Endothelial cell of umbilical vein (primary cell): ENCODE results near the gene ARMS2. TPM values are rescaled to one million over a fixed set of nuclear protein-coding genes. Genes with fewer than 3 reads are reported as not detected.

Experiments
- BruUV-seq: library from RNA; stranded (reverse); fragments of 400-500 nt; replicated peaks from 2 replicates; lab custom pipeline; 2021; lab: Mats Ljungman, UMichigan
- CTCF ChIA-PET: fragments of 300-600, 350-600 bp; sonication (Branson Sonifier 250); formaldehyde crosslinking; loops from one replicate; lab custom pipeline; 2021; ENCODE audit warnings: antibody characterized with exemption, inconsistent platforms; lab: Charles Lee
- POLR2A ChIA-PET: fragments of 300-600, 350-600 bp; sonication (Branson Sonifier 250); formaldehyde crosslinking; loops from one replicate; lab custom pipeline; 2021; ENCODE audit warnings: antibody characterized with exemption, inconsistent platforms; lab: Charles Lee
- DNase-seq: peaks from one replicate; pipeline ENCODE4 v3.0.0-alpha.2; 2011; ENCODE audit warnings: low read depth, low spot score
- FAIRE-seq: peaks from 2 replicates; lab custom pipeline; 2011; peaks lifted over from hg19 to GRCh38; lab: Jason Lieb, UNC
- H2AFZ ChIP-seq: 2 replicates; pipeline ENCODE4 v1.6.0; 2012; ENCODE audit warnings: low read depth, low read length, control low read depth, inconsistent platforms
- H3K27ac ChIP-seq: 2 replicates; pipeline ENCODE4 v1.5.1; 2011; ENCODE audit warnings: low read depth, mild to moderate bottlenecking, control low read depth, low read length, moderate library complexity; ENCODE audit not compliant: insufficient read depth
- H3K27me3 ChIP-seq, 2 experiments: 2 replicates each; pipeline versions ENCODE4 v1.6.0 to v1.6.1; 2011; ENCODE audit warnings: low read length in 2 of 2, mixed read lengths in 1 of 2; ENCODE audit not compliant: control insufficient read depth in 2 of 2, insufficient read depth in 2 of 2
- H3K36me3 ChIP-seq, 2 experiments: 2 replicates in 1 of 2; 3 replicates in 1 of 2; pipeline ENCODE4 v1.5.1; 2011; ENCODE audit warnings: low read length in 2 of 2, mild to moderate bottlenecking in 1 of 2, moderate library complexity in 1 of 2; ENCODE audit not compliant: control insufficient read depth in 2 of 2, insufficient read depth in 2 of 2; ENCODE audit errors: extremely low read depth in 1 of 2
- H3K4me1 ChIP-seq: 3 replicates; pipeline ENCODE4 v1.5.1; 2011; ENCODE audit warnings: mild to moderate bottlenecking, low read length; ENCODE audit not compliant: control insufficient read depth, insufficient read depth; ENCODE audit errors: extremely low read depth
- H3K4me2 ChIP-seq: 2 replicates; pipeline ENCODE4 v1.6.1; 2011; ENCODE audit warnings: low read length, control low read depth, mixed read lengths; ENCODE audit not compliant: insufficient read depth
- H3K4me3 ChIP-seq, 3 experiments: fragments of 200-600 bp in 1 of 3; sonication (generic), shearing (Covaris generic) in 1 of 3; replicated peaks in 1 of 3; 2 replicates each; pipeline ENCODE4 v1.5.1; 2011 to 2016; ENCODE audit warnings: control low read depth in 3 of 3, low read length in 3 of 3, mild to moderate bottlenecking in 2 of 3, inconsistent platforms in 1 of 3, low read depth in 1 of 3, moderate library complexity in 1 of 3; ENCODE audit not compliant: insufficient read depth in 1 of 3
- H3K79me2 ChIP-seq: 2 replicates; pipeline ENCODE4 v1.6.0; 2012; ENCODE audit warnings: low read length, inconsistent platforms; ENCODE audit not compliant: control insufficient read depth, insufficient read depth
- H3K9ac ChIP-seq: replicated peaks from 2 replicates; pipeline ENCODE3; 2011; ENCODE audit warnings: low read length, control low read depth; ENCODE audit not compliant: insufficient read depth; ENCODE audit errors: extremely low read depth
- H3K9me1 ChIP-seq: replicated peaks from 3 replicates; pipeline ENCODE4 v1.6.0; 2011; ENCODE audit warnings: mild to moderate bottlenecking, low read length; ENCODE audit not compliant: control insufficient read depth, insufficient read depth; ENCODE audit errors: extremely low read depth
- H3K9me3 ChIP-seq: replicated peaks from 2 replicates; pipeline ENCODE4 v1.5.1; 2012; ENCODE audit warnings: low read length, inconsistent platforms; ENCODE audit not compliant: control insufficient read depth, insufficient read depth
- H4K20me1 ChIP-seq: replicated peaks from 2 replicates; pipeline ENCODE3; 2011; ENCODE audit warnings: mild to moderate bottlenecking, low read length; ENCODE audit not compliant: control insufficient read depth, insufficient read depth; ENCODE audit errors: extremely low read depth
- CTCF ChIP-seq, 2 donors: IDR thresholded peaks; 1 replicate in 1 of 2; 2 replicates in 1 of 2; pipeline ENCODE4 v1.5.1; 2011; ENCODE audit warnings: low read length in 2 of 2, mild to moderate bottlenecking in 2 of 2, moderate library complexity in 2 of 2, control low read depth in 1 of 2, inconsistent platforms in 1 of 2, low read depth in 1 of 2; ENCODE audit not compliant: insufficient read depth in 1 of 2; ENCODE audit errors: extremely low read depth in 1 of 2
- EZH2 ChIP-seq: IDR thresholded peaks from 2 replicates; pipeline ENCODE4 v1.6.1; 2012; ENCODE audit warnings: borderline replicate concordance, low read depth, mild to moderate bottlenecking, moderate library complexity, low read length, inconsistent platforms; ENCODE audit not compliant: severe bottlenecking
- FOS ChIP-seq: IDR thresholded peaks from 2 replicates; pipeline ENCODE4 v1.6.1; 2011; ENCODE audit warnings: mild to moderate bottlenecking, low read length, moderate library complexity, borderline replicate concordance; ENCODE audit not compliant: insufficient read depth
- GATA2 ChIP-seq: IDR thresholded peaks from 2 replicates; pipeline ENCODE4 v1.7.0; 2011; ENCODE audit warnings: low read depth, mild to moderate bottlenecking, moderate library complexity, mixed read lengths, low read length; ENCODE audit not compliant: insufficient read length, insufficient read depth
- JUN ChIP-seq: IDR thresholded peaks from 2 replicates; pipeline ENCODE4 v1.6.1; 2011; ENCODE audit warnings: borderline replicate concordance, low read depth; ENCODE audit not compliant: insufficient read length, insufficient read depth
- MAX ChIP-seq: IDR thresholded peaks from 2 replicates; pipeline ENCODE4 v1.6.1; 2011; ENCODE audit not compliant: insufficient read depth, insufficient read length
- MYC ChIP-seq: IDR thresholded peaks from one replicate; pipeline ENCODE4 v1.6.1; 2011; ENCODE audit warnings: mild to moderate bottlenecking, low read depth, low read length
- POLR2A ChIP-seq: IDR thresholded peaks from 2 replicates; pipeline ENCODE4 v1.6.1; 2012; ENCODE audit warnings: low read depth, mild to moderate bottlenecking, control low read depth, low read length
- POLR2AphosphoS5 ChIP-seq: IDR thresholded peaks from 2 replicates; pipeline ENCODE4 v1.6.1; 2012; ENCODE audit warnings: low read depth, mild to moderate bottlenecking, control low read depth, low read length, moderate library complexity; ENCODE audit not compliant: insufficient read depth
- dilution Hi-C: fragments of 300-500 bp; cut with MboI; formaldehyde crosslinking; loops from one replicate; pipeline ENCODE4 v1.15.0; 2019; ENCODE audit warnings: low sequenced_read_pairs; ENCODE audit not compliant: extremely low pct_ligation_motif_present
- intact Hi-C: fragments of 100-400 bp; cut with micrococcal nuclease; formaldehyde crosslinking; loops from one replicate; pipeline ENCODE4 v1.10.0; 2022
- polyA plus RNA-seq, 4 experiments: library from polyadenylated mRNA; depleted of rRNA in 3 of 4; stranded (reverse) in 3 of 4; unstranded in 1 of 4; fragments of >200 nt; gene quantifications; 2 replicates each; pipeline versions ENCODE4 v1.2.1 to v1.2.3, GENCODE V29; 2011 to 2012; ENCODE audit warnings: missing spikeins in 1 of 4
- total RNA-seq: library from RNA; stranded (reverse); gene quantifications from 2 replicates; pipeline ENCODE4 v1.2.3, GENCODE V29; 2021

The ARMS2 gene
- total and polyA plus RNA-seq, 2 donors (not counting 3 experiments of a cell fraction or from before 2014, with no cell fraction given): not detected

- Histone ChIP-seq H3K9me3 (no peaks in the 10 kb centered on the region), H3K4me2 (no peak overlapping the region), H3K4me3 (no peak overlapping the region), H3K36me3 (no peaks in the 10 kb centered on the region), H2AFZ (no peak overlapping the region), H4K20me1 (no peaks in the 10 kb centered on the region), H3K79me2 (peaks cover 11% of the 10 kb centered on the region), H3K9ac (no peak overlapping the region), H3K27ac (no peak overlapping the region), H3K4me1 (peaks cover 14% of the 10 kb centered on the region), H3K9me1 (no peaks in the 10 kb centered on the region), H3K27me3 (no peaks in the 10 kb centered on the region)
- intact Hi-C loops: no loop called here
- no TSS peak for BruUV-seq
- dilution Hi-C loops: no loop called here
- ChIA-PET CTCF (interaction anchor here (1.5 to 2.1 kb wide), 2 partner anchors 107 to 160 kb away, joined by 3 to 9 read pairs; no protein-coding TSS in a partner anchor), POLR2A (no interaction called here)
- no peak for DNase-seq
- TF ChIP-seq EZH2: no peak
- no peak for TF ChIP-seq FOS
- TF ChIP-seq GATA2: no peak
- no peak for TF ChIP-seq POLR2A
- TF ChIP-seq CTCF (IDR thresholded peaks at IDR 0.05; ENCODE audit: extremely low read depth in 1 of 2, insufficient read depth in 1 of 2, low read depth in 1 of 2, low read length in 2 of 2): no peak
- TF ChIP-seq POLR2AphosphoS5: no peak
- TF ChIP-seq MAX: no peak
- TF ChIP-seq MYC: no peak
- no peak for TF ChIP-seq JUN
- FAIRE-seq: no peak
Observed at GRCh38 chr10:122458693-122459092, 4.2 kb downstream of the ARMS2 start.
